SJCRH30 (cell line): ENCODE measurements around the gene SAMD7. TPM values are rescaled to one million over a fixed set of nuclear protein-coding genes. Genes with fewer than 3 reads are reported as not detected.

Experiments
- DNase-seq, 2 experiments: peaks; one replicate each; pipeline ENCODE4 v3.0.0-alpha.2; 2015 to 2020
- H3K27ac ChIP-seq: fragments of 250-450 bp; sonication (Bioruptor Pico); 2 replicates; pipeline ENCODE4 v1.5.1; 2020; ENCODE audit warnings: mild to moderate bottlenecking, moderate library complexity
- H3K27me3 ChIP-seq: fragments of 250-450 bp; sonication (Bioruptor Pico); 2 replicates; pipeline ENCODE4 v1.5.1; 2020; ENCODE audit warnings: mild to moderate bottlenecking, moderate library complexity
- H3K36me3 ChIP-seq: fragments of 250-450 bp; sonication (Bioruptor Pico); 2 replicates; pipeline ENCODE4 v1.5.1; 2020; ENCODE audit warnings: mild to moderate bottlenecking, moderate library complexity
- H3K4me1 ChIP-seq: fragments of 250-450 bp; sonication (Bioruptor Pico); 2 replicates; pipeline ENCODE4 v1.5.1; 2020; ENCODE audit warnings: mild to moderate bottlenecking, moderate library complexity
- H3K4me3 ChIP-seq: fragments of 250-450 bp; sonication (Bioruptor Pico); 2 replicates; pipeline ENCODE4 v1.5.1; 2020; ENCODE audit warnings: mild to moderate bottlenecking, moderate library complexity
- H3K9me3 ChIP-seq: fragments of 250-450 bp; sonication (Bioruptor Pico); replicated peaks from 2 replicates; pipeline ENCODE4 v1.5.1; 2020; ENCODE audit warnings: mild to moderate bottlenecking, moderate library complexity
- total RNA-seq: library from RNA; depleted of rRNA; stranded (reverse); fragments of >200 nt; shearing (Covaris generic); gene quantifications from 2 replicates; pipeline ENCODE4 v1.2.3, GENCODE V29; 2014

Gene SAMD7
- total RNA-seq, 1 experiment from 2014 or later = not detected

- Histone ChIP-seq H3K4me3 (no peak overlapping the region), H3K36me3 (no peaks in the 10 kb centered on the region), H3K27ac (no peak overlapping the region), H3K4me1 (no peaks in the 10 kb centered on the region), H3K27me3 (no peaks in the 10 kb centered on the region), H3K9me3 (no peaks in the 10 kb centered on the region)
- DNase-seq = no peak
These were observed 28.4 kb downstream of the SAMD7 start for GRCh38 chr3:169939751-169940150.

GRCh38 chr3:169940470-169941181, 29.3 kb downstream of the SAMD7 start:
- no peak for DNase-seq
- Histone ChIP-seq H3K27me3 (no peaks in the 10 kb centered on the region), H3K4me1 (no peaks in the 10 kb centered on the region), H3K9me3 (no peaks in the 10 kb centered on the region), H3K4me3 (no peak overlapping the region), H3K27ac (no peak overlapping the region), H3K36me3 (no peaks in the 10 kb centered on the region)

DNA sequence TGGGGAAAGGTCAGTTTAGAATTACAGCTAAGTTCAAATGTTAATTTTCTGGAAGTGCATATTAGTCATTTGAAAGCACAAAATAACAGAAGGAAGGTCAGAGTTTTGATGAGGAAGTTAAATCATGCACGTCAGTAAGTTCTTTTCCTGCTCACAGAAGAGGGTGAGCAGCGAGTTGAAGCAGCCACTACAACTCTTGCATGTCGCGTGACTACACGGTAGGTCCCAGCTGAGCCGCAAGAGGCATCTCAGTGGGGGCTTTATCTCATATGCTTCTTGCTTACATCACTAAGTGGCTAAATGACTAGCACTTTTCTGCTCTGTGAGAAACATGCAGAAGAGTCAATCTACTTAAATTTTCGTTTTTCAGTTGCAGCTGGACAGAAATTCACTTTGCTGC, 33.9 kb downstream of the SAMD7 start:
- Histone ChIP-seq H3K36me3 (no peaks in the 10 kb centered on the region), H3K27ac (no peak overlapping the region), H3K4me3 (no peak overlapping the region), H3K4me1 (no peaks in the 10 kb centered on the region), H3K27me3 (no peaks in the 10 kb centered on the region), H3K9me3 (no peaks in the 10 kb centered on the region)
- no peak for DNase-seq

GRCh38 chr3:169946336-169946735, 35.0 kb downstream of the SAMD7 start:
- H3K4me1 ChIP-seq = no peaks in the 10 kb centered on the region
- H3K27me3 ChIP-seq = no peaks in the 10 kb centered on the region
- no peaks in the 10 kb centered on the region for H3K9me3 ChIP-seq
- no peak overlapping the region for H3K27ac ChIP-seq
- no peak for DNase-seq
- H3K4me3 ChIP-seq = no peak overlapping the region
- H3K36me3 ChIP-seq = no peaks in the 10 kb centered on the region

GRCh38 chr3:169948559-169949448, 37.4 kb downstream of the SAMD7 start:
- no peaks in the 10 kb centered on the region for H3K4me1 ChIP-seq
- no peak overlapping the region for H3K27ac ChIP-seq
- H3K27me3 ChIP-seq = no peaks in the 10 kb centered on the region
- H3K4me3 ChIP-seq = no peak overlapping the region
- no peak for DNase-seq
- no peaks in the 10 kb centered on the region for H3K36me3 ChIP-seq
- no peaks in the 10 kb centered on the region for H3K9me3 ChIP-seq

DNA sequence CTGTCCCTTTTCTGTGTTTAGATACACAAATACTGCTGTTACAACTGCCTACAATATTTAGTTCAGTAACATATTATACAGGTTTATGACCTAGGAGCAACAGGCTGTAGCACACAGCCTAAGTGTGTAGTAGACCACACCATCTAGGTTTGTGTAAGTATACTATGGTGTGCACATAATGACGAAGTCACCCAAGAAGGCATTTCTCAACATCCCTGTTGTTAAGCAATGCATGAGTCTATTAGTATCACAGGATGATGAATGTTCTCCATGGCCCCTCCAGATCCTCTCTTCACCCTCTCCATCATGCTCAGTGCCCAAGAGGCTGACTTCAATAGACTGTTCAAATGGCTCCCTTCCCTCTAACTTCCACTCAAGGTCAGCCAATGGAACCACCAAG, 40.7 kb downstream of the SAMD7 start:
- no peaks in the 10 kb centered on the region for H3K27me3 ChIP-seq
- H3K9me3 ChIP-seq = no peaks in the 10 kb centered on the region
- H3K36me3 ChIP-seq = no peaks in the 10 kb centered on the region
- DNase-seq = no peak
- H3K4me1 ChIP-seq = no peaks in the 10 kb centered on the region
- no peak overlapping the region for H3K4me3 ChIP-seq
- H3K27ac ChIP-seq = no peak overlapping the region

GRCh38 chr3:169953462-169954141, 42.2 kb downstream of the SAMD7 start:
- H3K27ac ChIP-seq = no peak overlapping the region
- no peaks in the 10 kb centered on the region for H3K27me3 ChIP-seq
- H3K4me3 ChIP-seq = no peak overlapping the region
- no peaks in the 10 kb centered on the region for H3K9me3 ChIP-seq
- no peaks in the 10 kb centered on the region for H3K36me3 ChIP-seq
- no peak for DNase-seq
- H3K4me1 ChIP-seq = no peaks in the 10 kb centered on the region

- Histone ChIP-seq H3K27me3 (no peaks in the 10 kb centered on the region), H3K4me3 (no peak overlapping the region), H3K36me3 (no peaks in the 10 kb centered on the region), H3K9me3 (no peaks in the 10 kb centered on the region), H3K27ac (no peak overlapping the region), H3K4me1 (no peaks in the 10 kb centered on the region)
- no peak for DNase-seq
These were observed 42.9 kb downstream of the SAMD7 start for GRCh38 chr3:169954142-169954756.

- Histone ChIP-seq H3K9me3 (no peaks in the 10 kb centered on the region), H3K4me3 (no peak overlapping the region), H3K27ac (no peak overlapping the region), H3K27me3 (no peaks in the 10 kb centered on the region), H3K4me1 (no peaks in the 10 kb centered on the region), H3K36me3 (no peaks in the 10 kb centered on the region)
- no peak for DNase-seq
These were observed 44.0 kb downstream of the SAMD7 start for GRCh38 chr3:169955406-169955805.

DNA sequence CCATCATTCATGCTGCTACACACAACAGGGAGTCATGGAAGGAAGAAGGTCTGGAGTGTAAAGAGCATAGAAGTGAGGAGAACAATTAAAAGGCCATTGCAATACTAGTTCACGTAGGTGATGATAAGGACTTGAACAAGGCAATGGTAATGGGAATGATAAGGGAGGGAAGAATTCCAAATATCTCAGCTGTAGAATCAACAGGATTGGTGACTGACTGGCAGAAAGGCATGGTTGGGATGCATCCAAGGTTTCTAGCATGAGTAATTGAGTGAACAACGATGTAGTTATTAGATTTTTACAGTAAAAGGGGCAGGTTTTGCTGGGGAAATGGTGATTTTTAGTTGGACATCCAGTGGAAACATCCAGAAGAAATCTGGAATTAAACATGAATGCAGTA, 52.8 kb downstream of the SAMD7 start:
- Histone ChIP-seq H3K36me3 (no peaks in the 10 kb centered on the region), H3K4me3 (no peak overlapping the region), H3K4me1 (peaks cover 4% of the 10 kb centered on the region; the same call in 1 of the 2 replicates), H3K27me3 (no peaks in the 10 kb centered on the region; the same call in 1 of the 2 replicates), H3K9me3 (no peaks in the 10 kb centered on the region), H3K27ac (no peak overlapping the region)
- DNase-seq = no peak

DNA sequence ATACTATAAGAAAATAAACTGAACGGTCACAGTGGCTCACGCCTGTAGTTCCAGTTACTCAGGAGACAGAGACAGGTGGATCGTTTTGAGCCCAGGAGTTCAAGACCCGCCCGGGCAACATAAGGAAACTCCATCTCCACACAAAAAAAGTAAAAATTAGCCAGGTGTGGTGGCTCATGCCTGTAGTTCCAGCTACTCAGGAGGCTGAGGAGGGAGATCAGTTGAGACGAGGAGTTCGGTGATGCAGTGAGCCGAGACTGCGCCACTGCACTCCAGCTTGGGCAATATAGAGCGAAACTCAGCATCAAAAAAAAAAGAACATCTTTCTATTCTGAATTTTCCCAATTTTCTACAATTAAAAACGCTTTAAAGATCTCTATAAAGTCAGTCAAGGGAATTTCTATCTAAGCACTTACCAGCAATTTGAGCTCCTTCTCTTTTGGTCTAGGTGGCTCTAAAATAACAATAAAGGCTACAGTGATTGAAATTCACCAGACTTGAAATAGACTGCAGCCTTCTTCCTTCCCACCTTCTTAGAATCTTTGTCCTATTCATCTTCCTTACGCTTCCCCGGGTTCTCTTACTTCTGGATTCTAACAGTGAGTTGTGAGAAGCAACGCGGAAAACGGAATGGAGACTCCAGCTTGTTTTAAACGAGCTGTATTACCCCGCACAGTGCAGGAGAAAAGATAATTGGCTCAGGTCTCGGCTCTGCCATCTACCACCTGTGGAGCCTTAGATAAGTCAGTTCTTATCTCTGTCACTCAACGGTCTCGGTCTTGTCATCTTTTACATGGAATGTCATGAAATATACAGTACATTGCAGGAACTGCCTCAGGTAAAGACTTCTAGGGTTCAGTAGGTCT, 54.4 kb downstream of the SAMD7 start:
- no peak for DNase-seq
- no peaks in the 10 kb centered on the region for H3K9me3 ChIP-seq
- H3K27ac ChIP-seq = peak overlapping the region; percentile 84
- H3K36me3 ChIP-seq = no peaks in the 10 kb centered on the region; the same call in 1 of the 2 replicates
- H3K27me3 ChIP-seq = no peaks in the 10 kb centered on the region; the same call in 1 of the 2 replicates
- H3K4me1 ChIP-seq = peaks cover 4% of the 10 kb centered on the region; the same call in 1 of the 2 replicates
- peak overlapping the region; percentile 90 for H3K4me3 ChIP-seq

DNA sequence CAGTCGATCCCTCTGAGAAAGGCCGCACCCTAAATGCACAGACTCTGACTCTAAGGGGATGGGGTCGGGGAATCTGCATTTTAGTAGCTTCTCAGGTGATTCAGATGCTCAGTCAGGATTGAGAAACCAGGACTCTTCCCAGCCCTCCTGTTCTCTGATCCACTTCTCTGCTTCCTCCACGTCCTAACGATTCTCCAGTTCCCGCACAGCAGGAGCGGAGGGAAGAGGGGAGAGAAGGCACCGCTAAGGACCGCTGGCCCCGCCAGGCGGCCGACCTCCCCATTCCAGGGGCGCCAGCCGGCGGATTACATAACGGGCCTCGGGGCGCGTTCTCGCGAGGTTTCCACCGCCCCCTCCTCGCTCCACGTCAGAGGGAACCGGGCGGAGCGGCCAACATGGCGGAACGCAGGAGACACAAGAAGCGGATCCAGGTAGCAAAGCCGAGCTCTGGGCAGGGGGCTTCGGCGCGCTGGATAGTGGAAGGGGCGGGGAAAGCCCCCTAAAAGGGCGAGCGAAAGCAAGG, 55.1 kb downstream of the SAMD7 start, which contains the start of gene SEC62:
SEC62 (plus strand) TSS at position 380 of the 523 bp plus-strand sequence; CDS start at position 396, 16 bp downstream.
- no peaks in the 10 kb centered on the region; the same call in 1 of the 2 replicates for H3K36me3 ChIP-seq
- peak within 1 kb of the TSS; percentile 84 for H3K27ac ChIP-seq
- H3K4me1 ChIP-seq = peaks cover 4% of the 10 kb centered on the region; the same call in 1 of the 2 replicates
- no peaks in the 10 kb centered on the region for H3K9me3 ChIP-seq
- H3K27me3 ChIP-seq = no peaks in the 10 kb centered on the region
- H3K4me3 ChIP-seq = peak within 1 kb of the TSS; percentile 90
- peak; percentile 93 for DNase-seq
